K562 (cell line): ENCODE results near the gene EMP2. TPM values are rescaled to one million over a fixed set of nuclear protein-coding genes. Genes with fewer than 3 reads are reported as not detected.

Experiments used
- CHD7 ChIP-seq: fragments of 200-600 bp; sonication (generic); IDR thresholded peaks from one replicate; pipeline ENCODE4 v1.6.1; 2012; ENCODE audit warnings: mild to moderate bottlenecking, low read depth, low read length, inconsistent platforms
- FOXO4 ChIP-seq: fragments of 450-650 bp; formaldehyde crosslinking; IDR thresholded peaks from 2 replicates; pipeline ENCODE4 v1.4.0; 2020; ENCODE audit warnings: mild to moderate bottlenecking, moderate library complexity
- GATA2 ChIP-seq: sonication (generic); formaldehyde crosslinking; IDR thresholded peaks from 2 replicates; pipeline ENCODE4 v1.4.0; 2020; ENCODE audit warnings: mild to moderate bottlenecking, missing genetic modification reagents
- HNRNPUL1 ChIP-seq: fragments of 200-400 bp; formaldehyde crosslinking; IDR thresholded peaks from 2 replicates; pipeline ENCODE4 v1.6.1; 2017; ENCODE audit warnings: low read length
- KLF16 ChIP-seq: IDR thresholded peaks from 2 replicates; pipeline ENCODE4 v1.6.1; 2016; ENCODE audit warnings: antibody characterized with exemption
- PHB2 ChIP-seq: fragments of 450-650 bp; IDR thresholded peaks from 2 replicates; pipeline ENCODE4 v1.6.1; 2017; ENCODE audit warnings: low read depth
- SIRT6 ChIP-seq: IDR thresholded peaks from one replicate; pipeline ENCODE4 v1.6.1; 2012; ENCODE audit warnings: low read depth, mild to moderate bottlenecking, control low read depth, inconsistent platforms, low read length, moderate library complexity
- USF2 ChIP-seq: sonication (generic); formaldehyde crosslinking; IDR thresholded peaks from 2 replicates; pipeline ENCODE4 v1.5.0; 2020; ENCODE audit warnings: missing genetic modification reagents
- ZFP36 ChIP-seq: fragments of 150-350 bp; IDR thresholded peaks from 2 replicates; pipeline ENCODE4 v1.6.1; 2018; ENCODE audit warnings: low read length, low read depth; ENCODE audit not compliant: partially characterized antibody
- ZNF23 ChIP-seq: fragments of 250-450 bp; sonication (Bioruptor Pico); IDR thresholded peaks from 2 replicates; pipeline ENCODE4 v1.4.0; 2020; ENCODE audit warnings: mild to moderate bottlenecking
- ZNF280A ChIP-seq: fragments of 450-650 bp; IDR thresholded peaks from 2 replicates; pipeline ENCODE4 v1.6.1; 2018; ENCODE audit warnings: mild to moderate bottlenecking, low read depth; ENCODE audit not compliant: partially characterized antibody
- ZNF444 ChIP-seq: fragments of 250-450 bp; sonication (Bioruptor Pico); IDR thresholded peaks from 2 replicates; pipeline ENCODE4 v1.4.0; 2020; ENCODE audit warnings: mild to moderate bottlenecking, moderate library complexity
- polyA plus RNA-seq, 8 experiments: library from polyadenylated mRNA; depleted of rRNA in 4 of 8; stranded (reverse) in 5 of 8; unstranded in 3 of 8; fragments of >200 nt; fragmentation: Nextera tagmentation in 2 of 8; fragmentation: Illumina TruSeq in 1 of 8; extraction: Ambion mirVana in 2 of 8; extraction: Trizol in 1 of 8; gene quantifications; 2 replicates each; pipeline versions ENCODE4 v1.2.1 to v1.2.3, GENCODE V29; 2011 to 2014; ENCODE audit warnings: inconsistent platforms in 1 of 8, missing spikeins in 1 of 8
- total RNA-seq, 7 experiments: library from RNA; depleted of rRNA in 6 of 7; stranded (reverse); fragments of >200 nt in 6 of 7; fragmentation: Illumina TruSeq in 2 of 7; extraction: Trizol in 2 of 7; gene quantifications; 2 replicates each; pipeline versions ENCODE4 v1.2.1 to v1.2.3, GENCODE V29; 2011 to 2021; ENCODE audit warnings: low replicate concordance in 1 of 7

EMP2 gene
- total and polyA plus RNA-seq, 9 of the 15 experiments (the other 6 are each of a cell fraction or from before 2014, with no cell fraction given) = 0.73 to 6.2 (median 3.1) TPM

GRCh38 chr16:10622036-10622921, 41.9 kb upstream of the EMP2 start (continued):
- TF ChIP-seq PHB2 (no peak), HNRNPUL1 (no peak), FOXO4 (CRISPR knock-in tag) (no peak), CHD7 (no peak), ZNF23 (no peak), SIRT6 (no peak), ZNF444 (CRISPR knock-in tag) (no peak), ZFP36 (peak; percentile 22), KLF16 (peak; percentile 27; the same call in 1 of the 2 replicates), USF2 (CRISPR knock-in tag) (0 out of 2 replicates have a peak, but pooled peaks have one; percentile 11), GATA2 (0 out of 2 replicates have a peak, but pooled peaks have one; percentile 11), ZNF280A (no peak)
